Neural progenitor cell (in vitro differentiated cells): Measurements from ENCODE around the gene LAMP1. TPM values are rescaled to one million over a fixed set of nuclear protein-coding genes. Genes with fewer than 3 reads are reported as not detected.
"Not testable (repeated sequence)": the region's sequence is repeated elsewhere in the genome, so short reads cannot be mapped to it uniquely, and the experiment has no call there.

Experiments used
- DNase-seq: peaks from one replicate; pipeline ENCODE4 v3.0.0-alpha.2; 2016; ENCODE audit warnings: low spot score
- H2AFZ ChIP-seq: fragments of 200-600 bp; sonication (generic); replicated peaks from 2 replicates; pipeline ENCODE4 v1.6.1; 2016; ENCODE audit warnings: antibody characterized with exemption
- H3F3A ChIP-seq: fragments of 200-600 bp; sonication (generic); 2 replicates; pipeline ENCODE4 v1.6.1; 2016; ENCODE audit warnings: antibody characterized with exemption, low read depth
- H3K27ac ChIP-seq: fragments of 200-600 bp; sonication (generic); 2 replicates; pipeline ENCODE4 v1.5.1; 2016; ENCODE audit warnings: mild to moderate bottlenecking
- H3K27me3 ChIP-seq: fragments of 200-600 bp; sonication (generic); 2 replicates; pipeline ENCODE4 v1.6.1; 2016; ENCODE audit warnings: mild to moderate bottlenecking, moderate library complexity
- H3K36me3 ChIP-seq: fragments of 200-600 bp; sonication (generic); 2 replicates; pipeline ENCODE4 v1.5.1; 2016
- H3K4me1 ChIP-seq: fragments of 200-600 bp; sonication (generic); 2 replicates; pipeline ENCODE4 v1.6.1; 2016; ENCODE audit warnings: mixed run types
- H3K4me2 ChIP-seq: fragments of 200-600 bp; sonication (generic); 2 replicates; pipeline ENCODE4 v1.6.1; 2016
- H3K4me3 ChIP-seq: fragments of 200-600 bp; sonication (generic); 2 replicates; pipeline ENCODE4 v1.5.1; 2016
- H3K79me2 ChIP-seq: fragments of 200-600 bp; sonication (generic); 2 replicates; pipeline ENCODE4 v1.6.1; 2016; ENCODE audit warnings: low read depth
- H3K9ac ChIP-seq: fragments of 200-600 bp; sonication (generic); 2 replicates; pipeline ENCODE4 v1.6.1; 2016
- H3K9me3 ChIP-seq: fragments of 200-600 bp; sonication (generic); 2 replicates; pipeline ENCODE4 v1.5.1; 2016; ENCODE audit warnings: low read depth
- H4K20me1 ChIP-seq: fragments of 200-600 bp; sonication (generic); 2 replicates; pipeline ENCODE4 v1.6.1; 2016; ENCODE audit warnings: low read depth
- H3K27ac Mint-ChIP-seq: 3 replicates; pipeline ENCODE4 v1.8.0; 2021; ENCODE audit warnings: mixed read lengths
- H3K27me3 Mint-ChIP-seq: 2 replicates; pipeline ENCODE4 v1.8.0; 2022; ENCODE audit warnings: low read depth, mild to moderate bottlenecking, inconsistent platforms, moderate library complexity, mixed read lengths; ENCODE audit not compliant: insufficient read depth
- H3K36me3 Mint-ChIP-seq: 3 replicates; pipeline ENCODE4 v1.8.0; 2021; ENCODE audit warnings: mixed read lengths
- H3K4me1 Mint-ChIP-seq: 3 replicates; pipeline ENCODE4 v1.8.0; 2021; ENCODE audit warnings: mixed read lengths
- H3K4me3 Mint-ChIP-seq: 3 replicates; pipeline ENCODE4 v1.8.0; 2021; ENCODE audit warnings: mild to moderate bottlenecking, moderate library complexity, mixed read lengths
- H3K9me3 Mint-ChIP-seq: 3 replicates; pipeline ENCODE4 v1.8.0; 2020; ENCODE audit warnings: mixed read lengths
- EZH2 ChIP-seq: fragments of 200-600 bp; sonication (generic); IDR thresholded peaks from 2 replicates; pipeline ENCODE4 v1.6.1; 2017; ENCODE audit warnings: antibody characterized with exemption, mild to moderate bottlenecking, moderate library complexity
- EZH2phosphoT487 ChIP-seq: fragments of 200-600 bp; sonication (generic); IDR thresholded peaks from 2 replicates; pipeline ENCODE4 v1.6.1; 2017; ENCODE audit warnings: antibody characterized with exemption
- total RNA-seq: library from RNA; depleted of rRNA; stranded (reverse); fragments of >200 nt; gene quantifications from 2 replicates; pipeline ENCODE4 v1.2.3, GENCODE V29; 2015; ENCODE audit warnings: low replicate concordance
- TF ChIP-seq, protein P1 (sequence below): fragments of 200-600 bp; sonication (generic); IDR thresholded peaks from 2 replicates; pipeline ENCODE4 v1.5.1; 2017; ENCODE audit warnings: antibody characterized with exemption, mild to moderate bottlenecking

The LAMP1 gene
- total RNA-seq, 1 donor from 2014 or later = 49.7 TPM

DNA sequence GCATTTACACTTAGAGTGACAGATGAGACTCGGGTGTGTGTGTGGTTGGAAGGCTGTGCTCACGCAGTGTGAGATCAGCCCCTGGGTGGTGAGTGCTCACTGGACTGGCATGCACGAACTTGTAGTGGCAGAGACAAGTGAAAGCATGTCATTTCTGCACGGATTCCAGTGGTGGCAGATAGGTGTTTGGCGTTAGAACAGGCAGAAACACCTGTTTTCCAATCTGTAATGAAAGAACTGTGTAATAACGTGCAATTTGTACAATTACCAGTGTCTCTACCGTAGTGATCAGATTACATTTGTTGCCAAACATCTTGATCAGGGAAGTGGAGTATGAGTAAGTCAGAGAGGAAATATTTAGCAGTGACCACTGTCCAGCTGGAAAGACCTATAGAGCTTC lies 8.2 kb downstream of the LAMP1 start:
- Histone ChIP-seq H3K36me3 (peaks cover 4% of the 10 kb centered on the region), H4K20me1 (no peaks in the 10 kb centered on the region), H2AFZ (no peak overlapping the region), H3K4me1 (no peaks in the 10 kb centered on the region), H3K79me2 (peaks cover 86% of the 10 kb centered on the region), H3K4me2 (no peak overlapping the region), H3F3A (no peaks in the 10 kb centered on the region), H3K9me3 (no peaks in the 10 kb centered on the region), H3K4me3 (no peak overlapping the region), H3K27ac (no peak overlapping the region), H3K27me3 (no peaks in the 10 kb centered on the region), H3K9ac (no peak overlapping the region)
- H3K27ac Mint-ChIP-seq = no peak overlapping the region
- no peaks in the 10 kb centered on the region for H3K4me1 Mint-ChIP-seq
- no peak overlapping the region for H3K4me3 Mint-ChIP-seq
- TF ChIP-seq, protein P1, sequence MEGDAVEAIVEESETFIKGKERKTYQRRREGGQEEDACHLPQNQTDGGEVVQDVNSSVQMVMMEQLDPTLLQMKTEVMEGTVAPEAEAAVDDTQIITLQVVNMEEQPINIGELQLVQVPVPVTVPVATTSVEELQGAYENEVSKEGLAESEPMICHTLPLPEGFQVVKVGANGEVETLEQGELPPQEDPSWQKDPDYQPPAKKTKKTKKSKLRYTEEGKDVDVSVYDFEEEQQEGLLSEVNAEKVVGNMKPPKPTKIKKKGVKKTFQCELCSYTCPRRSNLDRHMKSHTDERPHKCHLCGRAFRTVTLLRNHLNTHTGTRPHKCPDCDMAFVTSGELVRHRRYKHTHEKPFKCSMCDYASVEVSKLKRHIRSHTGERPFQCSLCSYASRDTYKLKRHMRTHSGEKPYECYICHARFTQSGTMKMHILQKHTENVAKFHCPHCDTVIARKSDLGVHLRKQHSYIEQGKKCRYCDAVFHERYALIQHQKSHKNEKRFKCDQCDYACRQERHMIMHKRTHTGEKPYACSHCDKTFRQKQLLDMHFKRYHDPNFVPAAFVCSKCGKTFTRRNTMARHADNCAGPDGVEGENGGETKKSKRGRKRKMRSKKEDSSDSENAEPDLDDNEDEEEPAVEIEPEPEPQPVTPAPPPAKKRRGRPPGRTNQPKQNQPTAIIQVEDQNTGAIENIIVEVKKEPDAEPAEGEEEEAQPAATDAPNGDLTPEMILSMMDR = no peak
- TF ChIP-seq EZH2 (no peak), EZH2phosphoT487 (no peak)
- H3K36me3 Mint-ChIP-seq = peaks cover 4% of the 10 kb centered on the region
- no peaks in the 10 kb centered on the region for H3K27me3 Mint-ChIP-seq
- no peaks in the 10 kb centered on the region for H3K9me3 Mint-ChIP-seq
- no peak for DNase-seq

DNA sequence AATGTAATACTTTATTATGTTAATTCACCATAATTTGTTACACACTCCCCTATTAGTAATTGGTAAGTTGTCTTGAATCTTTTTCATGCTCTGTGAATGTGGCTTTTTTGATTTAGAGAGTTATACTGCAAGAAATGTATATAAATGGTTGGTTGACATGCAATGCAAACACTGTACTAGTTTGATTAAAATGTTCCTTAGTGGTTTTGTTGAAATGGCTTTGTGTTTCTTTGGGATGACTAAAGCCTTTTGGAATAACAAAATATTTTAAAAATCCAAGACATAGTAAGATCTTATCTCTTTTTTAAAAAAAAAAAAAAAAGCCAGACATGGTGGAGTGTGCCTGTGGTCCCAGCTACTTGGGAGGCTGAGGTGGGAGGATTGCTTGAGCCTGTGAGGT lies 10.5 kb downstream of the LAMP1 start:
- no peak overlapping the region for H3K4me3 Mint-ChIP-seq
- peaks cover 4% of the 10 kb centered on the region for H3K36me3 ChIP-seq
- H3K9me3 ChIP-seq = no peaks in the 10 kb centered on the region
- H3K9ac ChIP-seq = no peak overlapping the region
- H3K4me1 Mint-ChIP-seq = no peaks in the 10 kb centered on the region
- TF ChIP-seq EZH2 (no peak), EZH2phosphoT487 (no peak)
- TF ChIP-seq, protein P1 = no peak
- no peaks in the 10 kb centered on the region for H3K9me3 Mint-ChIP-seq
- H3K4me2 ChIP-seq = no peak overlapping the region
- no peak for DNase-seq
- no peak overlapping the region for H3K27ac ChIP-seq
- no peaks in the 10 kb centered on the region for H3K27me3 ChIP-seq
- no peaks in the 10 kb centered on the region for H3K27me3 Mint-ChIP-seq
- no peak overlapping the region for H2AFZ ChIP-seq
- H4K20me1 ChIP-seq = no peaks in the 10 kb centered on the region
- no peak overlapping the region for H3K27ac Mint-ChIP-seq
- H3K4me3 ChIP-seq = no peak overlapping the region
- H3K4me1 ChIP-seq = no peaks in the 10 kb centered on the region
- H3K79me2 ChIP-seq = peaks cover 64% of the 10 kb centered on the region
- H3F3A ChIP-seq = no peaks in the 10 kb centered on the region
- H3K36me3 Mint-ChIP-seq = peaks cover 9% of the 10 kb centered on the region

DNA sequence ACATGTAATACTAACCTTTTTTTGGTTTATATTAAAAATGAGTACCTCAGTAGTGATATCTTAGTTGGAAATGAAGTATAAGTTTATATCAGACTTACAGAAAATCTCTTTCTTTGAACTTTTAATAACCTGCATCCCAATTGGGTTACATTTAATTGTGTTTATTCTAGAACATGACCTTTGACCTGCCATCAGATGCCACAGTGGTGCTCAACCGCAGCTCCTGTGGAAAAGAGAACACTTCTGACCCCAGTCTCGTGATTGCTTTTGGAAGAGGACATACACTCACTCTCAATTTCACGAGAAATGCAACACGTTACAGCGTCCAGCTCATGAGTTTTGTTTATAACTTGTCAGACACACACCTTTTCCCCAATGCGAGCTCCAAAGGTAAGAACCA lies 12.4 kb downstream of the LAMP1 start:
- no peak overlapping the region for H3K27ac ChIP-seq
- DNase-seq = no peak
- H3K36me3 ChIP-seq = peaks cover 4% of the 10 kb centered on the region
- H3K9me3 Mint-ChIP-seq = no peaks in the 10 kb centered on the region
- no peaks in the 10 kb centered on the region for H3K9me3 ChIP-seq
- no peaks in the 10 kb centered on the region for H3K4me1 Mint-ChIP-seq
- H2AFZ ChIP-seq = no peak overlapping the region
- no peak overlapping the region for H3K4me3 ChIP-seq
- H4K20me1 ChIP-seq = no peaks in the 10 kb centered on the region
- no peak overlapping the region for H3K4me2 ChIP-seq
- H3K36me3 Mint-ChIP-seq = peaks cover 9% of the 10 kb centered on the region
- H3K27me3 ChIP-seq = no peaks in the 10 kb centered on the region
- H3K4me1 ChIP-seq = no peaks in the 10 kb centered on the region
- H3F3A ChIP-seq = no peaks in the 10 kb centered on the region
- H3K9ac ChIP-seq = no peak overlapping the region
- no peaks in the 10 kb centered on the region for H3K27me3 Mint-ChIP-seq
- no peak overlapping the region for H3K27ac Mint-ChIP-seq
- H3K4me3 Mint-ChIP-seq = no peak overlapping the region
- H3K79me2 ChIP-seq = peaks cover 48% of the 10 kb centered on the region
- TF ChIP-seq, protein P1 = no peak
- no peak for TF ChIP-seq EZH2
- TF ChIP-seq EZH2phosphoT487 = no peak

DNA sequence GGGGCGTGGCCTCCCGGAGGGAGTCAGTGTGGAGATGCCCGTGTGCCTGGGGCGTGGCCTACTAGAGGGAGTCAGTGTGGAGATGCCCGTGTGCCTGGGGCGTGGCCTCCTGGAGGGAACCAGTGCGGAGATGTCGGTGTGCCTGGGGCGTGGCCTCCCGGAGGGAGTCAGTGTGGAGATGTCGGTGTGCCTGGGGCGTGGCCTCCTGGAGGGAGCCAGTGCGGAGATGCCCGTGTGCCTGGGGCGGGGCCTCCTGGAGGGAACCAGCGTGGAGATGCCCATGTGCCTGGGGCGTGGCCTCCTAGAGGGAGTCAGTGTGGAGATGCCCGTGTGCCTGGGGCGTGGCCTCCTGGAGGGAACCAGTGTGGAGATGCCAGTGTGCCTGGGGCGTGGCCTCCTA lies 17.1 kb downstream of the LAMP1 start:
- not testable (repeated sequence) for H3F3A ChIP-seq, H3K4me3 ChIP-seq, H3K4me1 Mint-ChIP-seq, H4K20me1 ChIP-seq, H3K9me3 Mint-ChIP-seq, H3K27me3 ChIP-seq, H3K36me3 ChIP-seq, H3K27ac ChIP-seq, H3K9me3 ChIP-seq, DNase-seq, H3K9ac ChIP-seq, H3K4me1 ChIP-seq, H3K4me3 Mint-ChIP-seq, H3K4me2 ChIP-seq, H3K27ac Mint-ChIP-seq, H3K79me2 ChIP-seq, H3K36me3 Mint-ChIP-seq, H3K27me3 Mint-ChIP-seq, H2AFZ ChIP-seq

GRCh38 chr13:113314895-113315470 lies 17.9 kb downstream of the LAMP1 start:
- not testable (repeated sequence) for H4K20me1 ChIP-seq

More at GRCh38 chr13:113314895-113315470, 17.9 kb downstream of the LAMP1 start:
- H3K79me2 ChIP-seq, DNase-seq, H2AFZ ChIP-seq, H3K9ac ChIP-seq, H3K4me3 Mint-ChIP-seq, H3F3A ChIP-seq, H3K4me1 Mint-ChIP-seq, H3K4me3 ChIP-seq, H3K27me3 ChIP-seq, H3K9me3 ChIP-seq, H3K27ac Mint-ChIP-seq, H3K36me3 ChIP-seq, H3K27me3 Mint-ChIP-seq, H3K4me1 ChIP-seq, H3K36me3 Mint-ChIP-seq, H3K4me2 ChIP-seq, H3K9me3 Mint-ChIP-seq, H3K27ac ChIP-seq: not testable (repeated sequence)
